H9 (cell line): ENCODE data around the gene GPS1. TPM values are rescaled to one million over a fixed set of nuclear protein-coding genes. Genes with fewer than 3 reads are reported as not detected.

Experiments used
- DNase-seq: peaks from one replicate; pipeline ENCODE4 v3.0.0-alpha.2; 2017
- H2AFZ ChIP-seq: one replicate; pipeline ENCODE4 v1.6.1; 2013; ENCODE audit warnings: mild to moderate bottlenecking, low read length, control low read depth, moderate library complexity
- H2AK5ac ChIP-seq: 2 replicates; pipeline ENCODE4 v1.6.1; 2013; ENCODE audit warnings: low read length, control low read depth, mixed read lengths; ENCODE audit not compliant: insufficient read length
- H2BK120ac ChIP-seq: one replicate; pipeline ENCODE4 v1.6.1; 2013; ENCODE audit warnings: low read depth, mild to moderate bottlenecking, low read length, control low read depth, inconsistent platforms; ENCODE audit not compliant: poor library complexity, severe bottlenecking
- H2BK12ac ChIP-seq: 2 replicates; pipeline ENCODE4 v1.6.1; 2013; ENCODE audit warnings: low read length, control low read depth, mixed read lengths, low read depth; ENCODE audit not compliant: insufficient read length
- H2BK15ac ChIP-seq: 2 replicates; pipeline ENCODE4 v1.6.1; 2013; ENCODE audit warnings: low read depth, low read length, control low read depth
- H2BK20ac ChIP-seq: one replicate; pipeline ENCODE4 v1.6.1; 2013; ENCODE audit warnings: low read depth, mild to moderate bottlenecking, low read length, control low read depth, inconsistent platforms; ENCODE audit not compliant: poor library complexity, severe bottlenecking
- H2BK5ac ChIP-seq: 2 replicates; pipeline ENCODE4 v1.6.1; 2013; ENCODE audit warnings: low read length, control low read depth, mixed read lengths; ENCODE audit not compliant: insufficient read length
- H3K14ac ChIP-seq: 2 replicates; pipeline ENCODE4 v1.6.1; 2013; ENCODE audit warnings: low read length, control low read depth; ENCODE audit not compliant: insufficient read depth
- H3K18ac ChIP-seq: 2 replicates; pipeline ENCODE4 v1.6.1; 2013; ENCODE audit warnings: low read depth, mild to moderate bottlenecking, mixed read lengths, low read length, control low read depth; ENCODE audit not compliant: insufficient read length
- H3K23ac ChIP-seq: 2 replicates; pipeline ENCODE4 v1.6.1; 2013; ENCODE audit warnings: low read length, control low read depth, mixed read lengths, low read depth; ENCODE audit not compliant: insufficient read length
- H3K23me2 ChIP-seq: 2 replicates; pipeline ENCODE4 v1.6.1; 2013; ENCODE audit warnings: low read depth, mild to moderate bottlenecking, mixed read lengths, low read length, control low read depth; ENCODE audit not compliant: insufficient read length, poor library complexity, severe bottlenecking
- H3K27ac ChIP-seq: 2 replicates; pipeline ENCODE4 v1.5.1; 2013; ENCODE audit warnings: low read length, control low read depth, mixed read lengths, low read depth; ENCODE audit not compliant: insufficient read length
- H3K27me3 ChIP-seq: 2 replicates; pipeline ENCODE4 v1.6.1; 2013; ENCODE audit warnings: low read length, control low read depth, inconsistent platforms; ENCODE audit not compliant: insufficient read depth
- H3K4ac ChIP-seq: 2 replicates; pipeline ENCODE4 v1.6.1; 2013; ENCODE audit warnings: low read depth, mild to moderate bottlenecking, control low read depth, inconsistent platforms, low read length, moderate library complexity
- H3K4me1 ChIP-seq: 2 replicates; pipeline ENCODE4 v1.6.1; 2013; ENCODE audit warnings: low read length, control low read depth, inconsistent platforms; ENCODE audit not compliant: insufficient read depth
- H3K4me2 ChIP-seq: 2 replicates; pipeline ENCODE4 v1.6.1; 2013; ENCODE audit warnings: low read length, control low read depth, mixed read lengths; ENCODE audit not compliant: insufficient read length, insufficient read depth
- H3K56ac ChIP-seq: 2 replicates; pipeline ENCODE4 v1.6.1; 2013; ENCODE audit warnings: low read depth, mild to moderate bottlenecking, mixed read lengths, low read length, control low read depth; ENCODE audit not compliant: insufficient read length
- H3K79me1 ChIP-seq: 2 replicates; pipeline ENCODE4 v1.6.1; 2013; ENCODE audit warnings: low read depth, mild to moderate bottlenecking, moderate library complexity, low read length, control low read depth, inconsistent platforms; ENCODE audit not compliant: insufficient read depth, poor library complexity, severe bottlenecking
- H3K79me2 ChIP-seq: 2 replicates; pipeline ENCODE4 v1.6.1; 2013; ENCODE audit warnings: low read length, control low read depth, inconsistent platforms; ENCODE audit not compliant: insufficient read depth
- H3K9ac ChIP-seq: 2 replicates; pipeline ENCODE4 v1.6.1; 2013; ENCODE audit warnings: low read length, control low read depth, mixed read lengths; ENCODE audit not compliant: insufficient read length; ENCODE audit errors: extremely low read depth
- H3K9me3 ChIP-seq: one replicate; pipeline ENCODE4 v1.6.1; 2013; ENCODE audit warnings: low read depth, low read length, inconsistent platforms; ENCODE audit not compliant: control insufficient read depth
- H3T11ph ChIP-seq: one replicate; pipeline ENCODE4 v1.6.1; 2013; ENCODE audit warnings: mild to moderate bottlenecking, low read length, control low read depth, inconsistent platforms
- H4K20me1 ChIP-seq: one replicate; pipeline ENCODE4 v1.6.1; 2013; ENCODE audit not compliant: control insufficient read depth, insufficient read length, insufficient read depth
- H4K5ac ChIP-seq: 2 replicates; pipeline ENCODE4 v1.6.1; 2013; ENCODE audit warnings: low read depth, mild to moderate bottlenecking, mixed read lengths, low read length, control low read depth; ENCODE audit not compliant: insufficient read length
- H4K8ac ChIP-seq: replicated peaks from 2 replicates; pipeline ENCODE4 v1.6.1; 2013; ENCODE audit warnings: low read length, control low read depth, mixed read lengths, low read depth; ENCODE audit not compliant: insufficient read length
- H4K91ac ChIP-seq: 2 replicates; pipeline ENCODE4 v1.6.1; 2013; ENCODE audit warnings: low read depth, mild to moderate bottlenecking, moderate library complexity, mixed read lengths, low read length, control low read depth; ENCODE audit not compliant: insufficient read length
- H3K27ac Mint-ChIP-seq, 3 experiments: 2 replicates in 2 of 3; 3 replicates in 1 of 3; pipeline ENCODE4 v1.8.0; 2020 to 2021; ENCODE audit warnings: mixed read lengths in 3 of 3, mild to moderate bottlenecking in 1 of 3, moderate library complexity in 1 of 3
- H3K27me3 Mint-ChIP-seq: 2 replicates; pipeline ENCODE4 v1.8.0; 2021; ENCODE audit warnings: low read depth, mild to moderate bottlenecking, moderate library complexity, mixed read lengths
- H3K36me3 Mint-ChIP-seq, 3 experiments: 2 replicates in 2 of 3; 3 replicates in 1 of 3; pipeline ENCODE4 v1.8.0; 2020 to 2021; ENCODE audit warnings: low read depth in 3 of 3, mixed read lengths in 3 of 3; ENCODE audit not compliant: insufficient read depth in 1 of 3
- H3K4me1 Mint-ChIP-seq, 2 experiments: 2 replicates each; pipeline ENCODE4 v1.8.0; 2020; ENCODE audit warnings: mixed read lengths in 2 of 2
- H3K4me3 Mint-ChIP-seq, 2 experiments: 2 replicates in 1 of 2; 3 replicates in 1 of 2; pipeline ENCODE4 v1.8.0; 2020 to 2021; ENCODE audit warnings: mild to moderate bottlenecking in 2 of 2, mixed read lengths in 2 of 2, moderate library complexity in 1 of 2
- H3K9me3 Mint-ChIP-seq, 2 experiments: 2 replicates in 1 of 2; 3 replicates in 1 of 2; pipeline ENCODE4 v1.8.0; 2020; ENCODE audit warnings: mild to moderate bottlenecking in 2 of 2, mixed read lengths in 2 of 2, moderate library complexity in 1 of 2
- CTCF ChIP-seq: fragments of 200-600 bp; sonication (generic); conservative IDR thresholded peaks from 3 replicates; pipeline ENCODE4 v1.8.0; 2021; ENCODE audit warnings: antibody characterized with exemption, mild to moderate bottlenecking
- WGBS: extraction: QIAGEN DNeasy Blood & Tissue Kit; methylation state at CpG from one replicate; pipeline ENCODE4 v1.1.7; 2013; ENCODE audit warnings: missing lambda C conversion rate, low lambda C conversion rate, mixed read lengths; ENCODE audit not compliant: insufficient read length; ENCODE audit errors: extremely low coverage; 5-methylcytosine and 5-hydroxymethylcytosine counted together
- total RNA-seq: library from RNA; stranded (reverse); gene quantifications from 2 replicates; pipeline ENCODE4 v1.2.1, GENCODE V29; 2021

GPS1 gene
- total RNA-seq, 1 experiment from 2014 or later = 164 TPM

- H3K4me2 ChIP-seq = no peak overlapping the region
- no peak overlapping the region for H3K4me3 Mint-ChIP-seq
- H3T11ph ChIP-seq = no peak overlapping the region
- H3K27ac Mint-ChIP-seq = no peak overlapping the region
- H3K14ac ChIP-seq = no peak overlapping the region
- DNase-seq = no peak
- H2AFZ ChIP-seq = no peak overlapping the region
- no peaks in the 10 kb centered on the region for H3K27me3 Mint-ChIP-seq
- no peaks in the 10 kb centered on the region for H3K9me3 Mint-ChIP-seq
- no peaks in the 10 kb centered on the region for H3K36me3 Mint-ChIP-seq
- TF ChIP-seq CTCF = no peak
- H2BK15ac ChIP-seq = no peak overlapping the region
- H3K4ac ChIP-seq = no peak overlapping the region
- no peaks in the 10 kb centered on the region for H3K4me1 ChIP-seq
- H3K27ac ChIP-seq = no peak overlapping the region
- H3K27me3 ChIP-seq = no peaks in the 10 kb centered on the region
- no peaks in the 10 kb centered on the region for H3K79me2 ChIP-seq
- H3K4me1 Mint-ChIP-seq = no peaks in the 10 kb centered on the region
- H2BK5ac ChIP-seq = no peak overlapping the region
- no peak overlapping the region for H2BK20ac ChIP-seq
- H3K9ac ChIP-seq = no peak overlapping the region
- no peaks in the 10 kb centered on the region for H4K20me1 ChIP-seq
- H3K9me3 ChIP-seq = no peaks in the 10 kb centered on the region
- no peak overlapping the region for H4K91ac ChIP-seq
- no peaks in the 10 kb centered on the region for H3K23me2 ChIP-seq
- H3K18ac ChIP-seq = no peak overlapping the region
- H4K8ac ChIP-seq = no peak overlapping the region
- H3K23ac ChIP-seq = no peak overlapping the region
- no peak overlapping the region for H2AK5ac ChIP-seq
- no peaks in the 10 kb centered on the region for H3K79me1 ChIP-seq
- H2BK120ac ChIP-seq = no peak overlapping the region
- no CpG with 5 or more reads among the region's 53 CpGs for WGBS
- no peak overlapping the region for H2BK12ac ChIP-seq
- no peak overlapping the region for H3K56ac ChIP-seq
- no peak overlapping the region for H4K5ac ChIP-seq
Measured at GRCh38 chr17:82003411-82004381, 48.0 kb upstream of the GPS1 start.
